GM21526 (cell line): Measurements from ENCODE around the gene NUP42.

Experiments used
- ATAC-seq: cut with Tn5 transposase; IDR thresholded peaks from one replicate; pipeline ENCODE4 v1.9.1; 2021; ENCODE audit warnings: moderate library complexity; ENCODE audit not compliant: unreplicated experiment, low FRiP score

The NUP42 gene

DNA sequence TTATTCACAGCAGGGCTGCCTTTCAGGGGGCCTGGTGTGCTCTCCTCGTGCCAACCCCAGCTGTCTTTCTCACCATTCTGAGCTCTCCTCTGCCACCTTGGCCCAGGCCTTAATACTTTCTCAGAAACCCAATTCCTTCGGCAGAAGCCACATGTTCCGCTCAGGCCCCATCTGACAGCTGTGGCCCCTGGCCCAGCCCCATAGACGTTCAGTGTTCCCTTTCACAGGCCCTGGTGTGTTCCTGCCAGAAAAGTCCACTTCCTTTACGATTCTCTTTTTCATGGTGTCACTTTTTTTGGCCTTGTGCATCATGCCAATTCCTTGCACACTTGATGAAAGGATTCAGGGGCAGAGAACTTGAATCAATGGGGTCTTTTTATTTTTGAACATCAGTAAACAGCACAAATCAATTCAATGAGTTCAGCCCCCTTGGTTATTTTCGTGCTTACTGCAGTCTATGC is 48.8 kb downstream of the NUP42 start:
- no peak for ATAC-seq

DNA sequence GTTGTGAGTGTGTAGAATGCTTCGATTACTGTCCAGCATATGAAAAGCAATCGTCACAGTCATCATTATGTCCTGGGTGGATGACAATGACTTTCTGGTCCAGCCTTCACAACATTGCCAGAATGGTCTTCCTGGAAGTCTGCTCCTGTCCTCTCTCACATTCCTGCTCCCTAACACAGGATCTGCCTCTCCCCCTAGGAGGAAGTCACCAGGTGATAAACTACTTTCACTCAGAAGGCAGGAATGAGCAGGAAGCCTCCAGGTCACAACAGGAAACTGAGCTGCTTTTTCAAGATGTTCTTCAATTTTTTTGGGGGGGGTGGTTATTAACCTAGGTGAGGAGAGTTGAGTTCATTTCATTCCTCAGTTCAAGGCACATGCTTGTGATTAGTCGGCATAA is 51.1 kb downstream of the NUP42 start:
- no peak for ATAC-seq

DNA sequence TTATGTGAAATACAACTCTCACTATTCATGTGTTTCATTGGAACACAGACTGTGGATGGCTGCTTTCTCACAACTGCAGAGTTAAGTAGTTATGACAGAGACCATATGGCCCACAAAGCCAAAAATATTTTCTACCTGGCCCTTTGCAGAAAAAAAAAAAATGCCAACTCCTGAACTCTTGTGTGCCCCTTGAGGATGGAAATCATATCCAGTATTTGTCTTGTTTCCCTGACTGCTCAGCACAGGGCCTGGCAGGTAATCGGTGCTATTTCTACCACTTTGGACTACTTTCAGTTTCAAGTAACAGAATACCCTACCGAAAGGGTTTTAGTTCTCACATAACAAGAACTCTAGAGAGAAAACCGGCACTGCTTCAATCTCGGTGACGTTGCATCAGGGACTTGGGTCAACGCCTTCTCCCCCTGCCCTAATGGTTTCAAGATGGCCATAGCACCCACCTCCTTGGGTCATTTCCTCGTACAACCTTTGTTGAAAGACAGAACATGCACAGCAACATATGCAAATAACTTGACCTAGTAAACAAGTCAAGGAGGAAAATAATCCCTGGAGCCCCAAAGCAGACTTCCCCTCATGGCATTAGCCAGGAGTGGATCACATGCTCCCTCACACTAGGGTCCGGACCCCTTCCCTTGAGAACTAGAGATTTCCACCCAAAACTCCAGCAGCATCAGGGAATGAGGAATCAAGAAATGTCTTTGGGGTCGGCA is 52.9 kb downstream of the NUP42 start:
- ATAC-seq: peak; percentile 95

- no peak for ATAC-seq
Measured at GRCh38 chr7:23235813-23236221, 54.0 kb downstream of the NUP42 start.

DNA sequence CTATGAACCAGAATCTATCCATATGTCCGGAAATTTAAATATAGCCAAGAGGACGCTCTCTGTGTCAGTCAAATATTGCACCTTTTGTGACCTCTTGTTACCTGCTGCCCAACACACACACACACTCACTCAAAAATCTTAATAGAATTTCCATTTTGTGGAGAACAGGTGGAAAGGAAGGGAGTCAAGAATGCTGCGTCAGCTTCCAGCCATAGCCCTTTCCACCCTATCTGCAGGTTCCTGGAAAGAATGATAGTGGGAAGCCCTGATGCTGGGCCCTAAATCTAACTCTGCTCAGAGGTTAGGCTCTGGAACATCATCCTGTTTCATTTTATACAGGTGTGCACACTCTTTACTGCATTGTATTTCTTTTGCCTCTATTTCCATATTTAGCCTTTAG is 55.2 kb downstream of the NUP42 start:
- no peak for ATAC-seq

DNA sequence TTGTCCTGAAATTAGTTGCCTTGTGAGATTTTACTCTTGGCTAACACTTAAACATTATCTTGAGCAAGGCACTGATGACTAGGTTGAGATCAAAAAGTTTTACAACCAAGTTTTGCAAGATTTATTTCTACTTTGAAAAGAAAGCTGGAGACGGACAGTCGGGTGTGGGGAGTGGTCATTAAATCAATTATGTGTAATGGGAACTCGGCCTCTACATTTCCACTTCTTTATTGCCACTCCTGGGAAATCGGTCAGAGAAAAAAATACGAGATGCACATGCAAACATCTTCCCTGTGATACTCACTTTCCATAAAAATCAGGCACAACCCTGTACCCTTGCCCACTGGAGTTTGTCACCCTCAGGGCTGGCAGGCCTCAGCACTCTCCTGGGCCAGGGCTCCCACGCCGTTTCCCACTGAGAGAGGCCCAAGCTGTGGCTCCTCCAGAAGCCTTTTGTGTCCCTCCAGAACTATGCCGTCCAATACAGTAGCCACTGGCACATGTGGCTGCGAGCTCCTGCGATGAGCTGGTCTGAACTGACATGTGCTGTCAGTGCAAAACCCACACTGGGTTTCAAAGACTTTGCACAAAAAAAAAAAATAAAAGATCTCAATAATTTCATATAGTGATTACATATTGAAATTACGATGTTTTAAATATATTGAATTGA is 57.3 kb downstream of the NUP42 start:
- no peak for ATAC-seq

GRCh38 chr7:23239698-23240097 is 57.9 kb downstream of the NUP42 start:
- ATAC-seq: no peak

DNA sequence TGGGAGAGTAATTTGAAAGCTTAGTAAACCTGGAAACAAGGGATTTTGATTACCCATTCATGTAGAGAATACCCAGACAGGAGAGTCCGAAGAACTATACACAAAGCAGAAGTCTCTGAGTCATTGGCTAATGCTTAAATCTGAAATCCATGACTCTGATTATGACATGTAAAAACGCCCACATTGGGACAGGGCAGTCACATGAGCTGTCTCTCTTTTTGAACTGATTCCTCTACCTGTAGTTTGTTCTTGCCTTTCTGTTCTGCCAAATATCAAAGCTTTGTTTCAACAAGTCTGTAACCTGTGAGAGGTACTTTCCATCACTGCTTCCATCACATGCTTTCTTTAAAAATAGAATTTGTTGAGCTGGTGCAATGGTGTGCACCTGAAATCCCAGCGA is 60.5 kb downstream of the NUP42 start:
- ATAC-seq: no peak

GRCh38 chr7:23242935-23243334 is 61.1 kb downstream of the NUP42 start:
- ATAC-seq: no peak

GRCh38 chr7:23246555-23246954 is 64.7 kb downstream of the NUP42 start, which contains the start of gene GPNMB:
TSS of gene GPNMB (plus strand) at chr7:23246775. CDS start at chr7:23246858, 83 bp downstream.
- ATAC-seq: no peak

- ATAC-seq: no peak
Measured at GRCh38 chr7:23247046-23247602, 65.3 kb downstream of the NUP42 start.

DNA sequence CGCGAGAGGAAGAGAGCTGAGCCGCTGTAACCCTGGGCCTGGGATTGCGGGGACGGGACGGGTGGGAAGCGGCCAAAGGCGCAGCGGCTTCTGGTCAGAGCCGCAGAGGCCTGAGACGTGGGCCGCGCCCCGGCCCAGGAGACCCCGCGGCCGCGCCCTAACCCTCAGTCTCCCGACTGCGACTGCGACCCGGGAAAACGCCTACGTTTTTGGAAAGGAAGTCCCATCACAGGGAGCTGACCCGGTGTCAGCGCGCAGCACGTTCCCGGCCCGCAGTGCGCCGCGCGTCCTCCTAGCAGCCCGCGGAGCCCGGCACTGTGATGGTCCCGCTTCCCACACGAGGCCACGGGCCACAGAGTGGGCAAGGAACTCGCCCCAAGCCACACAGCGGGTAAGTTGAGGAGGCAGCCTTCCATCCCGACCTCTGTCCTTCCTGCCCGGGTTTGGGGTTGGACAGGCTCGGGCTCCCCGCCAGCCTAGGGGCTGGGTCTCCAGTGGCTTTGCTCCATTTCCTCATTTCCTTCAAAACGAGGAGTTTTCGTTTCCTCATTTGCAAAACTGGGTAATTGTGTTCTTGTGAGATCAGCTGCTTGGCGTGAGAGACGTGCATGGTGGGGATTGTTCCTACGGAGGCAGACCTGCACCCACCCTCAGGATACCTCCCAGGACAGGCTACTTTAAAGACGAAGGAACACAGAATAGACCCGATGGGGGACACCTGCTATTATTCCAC is 65.9 kb downstream of the NUP42 start:
- ATAC-seq: no peak

- ATAC-seq: no peak
Measured at GRCh38 chr7:23249486-23249885, 67.6 kb downstream of the NUP42 start.
